Measurements from ENCODE around the gene HSP90AB1.

HSP90AB1 gene

DNA sequence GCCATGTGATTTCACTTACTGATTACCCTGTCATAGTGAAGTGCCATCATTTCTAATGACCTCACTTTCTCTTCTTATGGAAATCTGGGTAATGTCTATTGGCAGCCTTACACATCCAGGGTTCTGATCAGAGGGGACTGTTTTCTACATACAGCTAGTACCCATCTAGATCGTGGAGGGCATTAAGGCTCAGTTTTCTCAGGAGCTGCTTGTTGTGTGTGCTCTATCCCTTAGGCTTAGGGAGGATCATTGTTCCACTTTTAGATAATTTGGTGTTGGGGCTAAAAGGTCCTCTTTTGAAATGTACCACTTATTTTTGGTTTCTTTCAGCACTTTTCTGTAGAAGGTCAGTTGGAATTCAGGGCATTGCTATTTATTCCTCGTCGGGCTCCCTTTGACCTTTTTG lies 3.8 kb downstream of the HSP90AB1 start:
- Histone ChIP-seq H3K4me1 (ENCODE audit: control insufficient read depth, insufficient read depth, low read length) (peaks cover 10% of the 10 kb centered on the region), H3K4me3 (ENCODE audit: low read depth, low read length) (no peak overlapping the region), H3K9me3 (ENCODE audit: control insufficient read depth, insufficient read depth, low read length) (no peaks in the 10 kb centered on the region), H3K27me3 (ENCODE audit: control insufficient read depth, insufficient read depth, low read length) (no peaks in the 10 kb centered on the region), H3K36me3 (ENCODE audit: control insufficient read depth, insufficient read depth, low read length) (peaks cover 80% of the 10 kb centered on the region), H3K9ac (ENCODE audit: low read depth, low read length) (no peak overlapping the region), H3K27ac (ENCODE audit: low read depth, low read length) (peak overlapping the region; percentile 25)

DNA sequence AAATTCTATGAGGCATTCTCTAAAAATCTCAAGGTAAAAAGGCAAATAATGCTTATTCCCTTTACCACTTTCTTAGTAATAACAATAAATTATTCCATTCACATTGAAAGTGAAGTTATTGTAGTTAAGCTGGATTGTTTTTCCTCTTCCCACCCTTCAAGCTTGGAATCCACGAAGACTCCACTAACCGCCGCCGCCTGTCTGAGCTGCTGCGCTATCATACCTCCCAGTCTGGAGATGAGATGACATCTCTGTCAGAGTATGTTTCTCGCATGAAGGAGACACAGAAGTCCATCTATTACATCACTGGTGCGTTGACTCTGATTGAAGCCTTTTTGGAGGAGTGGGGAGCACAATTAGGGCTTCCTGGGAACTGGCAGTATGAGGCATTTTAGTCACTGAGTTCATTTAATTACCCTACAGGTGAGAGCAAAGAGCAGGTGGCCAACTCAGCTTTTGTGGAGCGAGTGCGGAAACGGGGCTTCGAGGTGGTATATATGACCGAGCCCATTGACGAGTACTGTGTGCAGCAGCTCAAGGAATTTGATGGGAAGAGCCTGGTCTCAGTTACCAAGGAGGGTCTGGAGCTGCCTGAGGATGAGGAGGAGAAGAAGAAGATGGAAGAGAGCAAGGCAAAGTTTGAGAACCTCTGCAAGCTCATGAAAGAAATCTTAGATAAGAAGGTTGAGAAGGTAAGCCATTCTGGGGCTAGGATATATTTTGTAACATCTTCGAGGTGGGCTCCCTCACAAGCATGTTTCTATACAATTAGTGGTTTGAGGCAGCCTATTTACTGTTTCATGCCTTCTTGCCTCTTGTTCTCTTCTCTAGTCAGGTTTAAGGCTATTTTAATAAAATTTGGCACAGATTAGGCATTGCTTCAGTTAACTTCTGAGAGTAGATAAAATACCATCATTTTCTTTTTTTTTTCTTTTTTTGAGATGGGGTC lies 4.9 kb downstream of the HSP90AB1 start:
- H3K9ac ChIP-seq (ENCODE audit: low read depth, low read length): no peak overlapping the region
- no peak overlapping the region for H3K4me3 ChIP-seq (ENCODE audit: low read depth, low read length)
- H3K27me3 ChIP-seq (ENCODE audit: control insufficient read depth, insufficient read depth, low read length): no peaks in the 10 kb centered on the region
- no peak overlapping the region for H3K27ac ChIP-seq (ENCODE audit: low read depth, low read length)
- peaks cover 83% of the 10 kb centered on the region for H3K36me3 ChIP-seq (ENCODE audit: control insufficient read depth, insufficient read depth, low read length)
- H3K9me3 ChIP-seq (ENCODE audit: control insufficient read depth, insufficient read depth, low read length): no peaks in the 10 kb centered on the region
- peaks cover 7% of the 10 kb centered on the region for H3K4me1 ChIP-seq (ENCODE audit: control insufficient read depth, insufficient read depth, low read length)

DNA sequence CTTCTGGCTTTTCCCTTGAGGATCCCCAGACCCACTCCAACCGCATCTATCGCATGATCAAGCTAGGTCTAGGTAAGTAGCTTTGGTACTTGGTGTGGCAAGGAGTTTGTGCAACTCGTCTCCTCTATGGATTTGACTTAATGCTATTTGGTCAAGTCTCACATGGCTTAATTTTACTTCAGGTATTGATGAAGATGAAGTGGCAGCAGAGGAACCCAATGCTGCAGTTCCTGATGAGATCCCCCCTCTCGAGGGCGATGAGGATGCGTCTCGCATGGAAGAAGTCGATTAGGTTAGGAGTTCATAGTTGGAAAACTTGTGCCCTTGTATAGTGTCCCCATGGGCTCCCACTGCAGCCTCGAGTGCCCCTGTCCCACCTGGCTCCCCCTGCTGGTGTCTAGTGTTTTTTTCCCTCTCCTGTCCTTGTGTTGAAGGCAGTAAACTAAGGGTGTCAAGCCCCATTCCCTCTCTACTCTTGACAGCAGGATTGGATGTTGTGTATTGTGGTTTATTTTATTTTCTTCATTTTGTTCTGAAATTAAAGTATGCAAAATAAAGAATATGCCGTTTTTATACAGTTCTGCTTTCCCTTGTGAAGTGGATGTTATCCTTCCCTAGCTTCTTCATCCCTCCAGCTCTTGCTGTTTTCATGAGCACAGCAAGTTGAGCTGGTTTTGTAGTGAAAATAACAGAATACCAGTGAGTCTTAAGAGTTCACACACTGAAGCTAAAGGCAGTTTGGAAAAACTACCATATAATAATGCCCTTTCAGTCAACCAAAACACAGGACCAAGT lies 6.6 kb downstream of the HSP90AB1 start:
- H3K36me3 ChIP-seq (ENCODE audit: control insufficient read depth, insufficient read depth, low read length): peaks cover 78% of the 10 kb centered on the region
- H3K27me3 ChIP-seq (ENCODE audit: control insufficient read depth, insufficient read depth, low read length): no peaks in the 10 kb centered on the region
- H3K27ac ChIP-seq (ENCODE audit: low read depth, low read length): peak overlapping the region; percentile 37
- H3K9ac ChIP-seq (ENCODE audit: low read depth, low read length): no peak overlapping the region
- H3K4me3 ChIP-seq (ENCODE audit: low read depth, low read length): no peak overlapping the region
- no peaks in the 10 kb centered on the region for H3K9me3 ChIP-seq (ENCODE audit: control insufficient read depth, insufficient read depth, low read length)
- H3K4me1 ChIP-seq (ENCODE audit: control insufficient read depth, insufficient read depth, low read length): peaks cover 12% of the 10 kb centered on the region

DNA sequence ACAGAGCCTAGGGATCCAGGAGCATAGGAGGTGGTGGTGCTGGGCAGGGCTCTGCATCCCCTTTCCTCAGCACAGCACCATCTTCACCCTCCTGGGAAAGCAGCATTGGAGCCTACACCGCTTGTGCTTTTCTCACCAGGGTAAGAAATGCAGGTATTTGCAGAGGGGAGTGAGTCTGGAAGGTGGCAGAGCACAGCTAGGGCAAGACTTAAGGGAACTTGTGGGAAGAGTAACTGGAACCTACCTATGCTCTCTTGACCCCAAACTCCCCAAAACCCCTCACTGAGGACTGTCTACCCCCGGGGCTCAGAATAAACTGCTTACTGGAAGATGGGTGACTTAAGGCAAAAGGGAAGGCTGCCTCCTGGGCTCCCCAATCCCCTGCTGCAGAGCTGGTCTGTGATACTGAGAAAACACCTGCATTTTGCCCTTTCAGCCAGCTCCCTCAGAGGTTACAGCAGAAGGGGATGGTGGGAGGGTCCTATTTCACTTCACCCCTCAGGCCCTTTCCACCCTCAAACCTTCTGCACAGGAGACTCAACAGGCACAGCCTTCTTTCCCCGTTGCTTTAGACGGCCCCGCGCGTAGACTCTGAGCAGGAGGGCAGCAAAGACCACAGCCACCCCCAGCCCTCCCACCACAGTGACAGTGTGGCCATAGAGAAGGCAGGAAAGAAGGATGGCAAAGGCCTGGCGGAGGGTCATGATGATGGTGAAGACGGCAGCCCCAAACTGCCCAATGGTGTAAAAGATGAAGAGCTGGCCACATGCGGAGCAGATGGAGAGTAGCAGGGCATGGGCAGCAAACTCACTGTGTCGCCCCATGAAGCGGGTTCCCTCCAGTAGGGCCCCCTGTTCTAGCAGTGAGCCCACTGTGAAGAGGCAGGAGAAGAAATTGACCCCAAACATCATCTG lies 7.5 kb downstream of the HSP90AB1 start:
- Histone ChIP-seq H3K27ac (ENCODE audit: low read depth, low read length) (peak overlapping the region; percentile 43), H3K27me3 (ENCODE audit: control insufficient read depth, insufficient read depth, low read length) (no peaks in the 10 kb centered on the region), H3K4me3 (ENCODE audit: low read depth, low read length) (no peak overlapping the region), H3K9ac (ENCODE audit: low read depth, low read length) (no peak overlapping the region), H3K9me3 (ENCODE audit: control insufficient read depth, insufficient read depth, low read length) (no peaks in the 10 kb centered on the region), H3K4me1 (ENCODE audit: control insufficient read depth, insufficient read depth, low read length) (0 out of 2 replicates have a peak, but pooled peaks cover 5% of the 10 kb centered on the region), H3K36me3 (ENCODE audit: control insufficient read depth, insufficient read depth, low read length) (peaks cover 76% of the 10 kb centered on the region)

DNA sequence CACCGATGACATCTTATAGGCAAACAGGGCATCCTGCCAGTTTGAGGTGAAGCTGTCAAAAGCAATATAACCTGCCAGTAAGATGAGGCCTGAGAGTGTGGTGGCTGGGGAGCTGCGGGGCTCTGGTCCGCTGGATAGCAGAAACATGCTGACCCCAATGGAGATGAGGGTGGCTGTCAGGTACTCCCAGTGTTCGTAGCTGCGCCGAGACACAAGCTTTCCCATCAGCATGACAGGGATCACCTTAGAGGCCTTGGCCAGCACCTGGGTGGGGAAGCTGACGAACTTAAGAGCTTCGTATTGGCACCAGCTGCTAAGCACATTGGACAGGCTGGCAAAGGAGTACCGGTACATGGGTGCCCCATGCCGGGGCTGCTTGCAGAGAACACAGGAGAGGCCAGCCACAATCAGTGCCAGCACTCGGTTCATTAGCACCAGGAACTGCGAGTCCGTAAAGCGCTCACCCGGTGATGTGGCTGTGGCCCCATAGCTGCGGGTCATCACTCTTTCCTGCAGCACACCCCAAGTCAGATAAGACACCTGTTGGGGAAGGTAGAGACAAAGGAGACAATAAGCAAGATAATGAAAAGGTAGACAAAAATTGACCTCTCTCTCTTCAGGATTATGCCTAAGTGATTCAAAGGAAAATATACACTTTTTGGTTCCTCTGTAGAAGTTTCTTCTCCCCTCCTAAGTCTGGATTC lies 8.4 kb downstream of the HSP90AB1 start:
- Histone ChIP-seq H3K27me3 (ENCODE audit: control insufficient read depth, insufficient read depth, low read length) (no peaks in the 10 kb centered on the region), H3K4me3 (ENCODE audit: low read depth, low read length) (no peak overlapping the region), H3K27ac (ENCODE audit: low read depth, low read length) (peak overlapping the region; percentile 43), H3K9me3 (ENCODE audit: control insufficient read depth, insufficient read depth, low read length) (no peaks in the 10 kb centered on the region), H3K9ac (ENCODE audit: low read depth, low read length) (no peak overlapping the region), H3K4me1 (ENCODE audit: control insufficient read depth, insufficient read depth, low read length) (0 out of 2 replicates have a peak, but pooled peaks cover 5% of the 10 kb centered on the region), H3K36me3 (ENCODE audit: control insufficient read depth, insufficient read depth, low read length) (peaks cover 76% of the 10 kb centered on the region)

DNA sequence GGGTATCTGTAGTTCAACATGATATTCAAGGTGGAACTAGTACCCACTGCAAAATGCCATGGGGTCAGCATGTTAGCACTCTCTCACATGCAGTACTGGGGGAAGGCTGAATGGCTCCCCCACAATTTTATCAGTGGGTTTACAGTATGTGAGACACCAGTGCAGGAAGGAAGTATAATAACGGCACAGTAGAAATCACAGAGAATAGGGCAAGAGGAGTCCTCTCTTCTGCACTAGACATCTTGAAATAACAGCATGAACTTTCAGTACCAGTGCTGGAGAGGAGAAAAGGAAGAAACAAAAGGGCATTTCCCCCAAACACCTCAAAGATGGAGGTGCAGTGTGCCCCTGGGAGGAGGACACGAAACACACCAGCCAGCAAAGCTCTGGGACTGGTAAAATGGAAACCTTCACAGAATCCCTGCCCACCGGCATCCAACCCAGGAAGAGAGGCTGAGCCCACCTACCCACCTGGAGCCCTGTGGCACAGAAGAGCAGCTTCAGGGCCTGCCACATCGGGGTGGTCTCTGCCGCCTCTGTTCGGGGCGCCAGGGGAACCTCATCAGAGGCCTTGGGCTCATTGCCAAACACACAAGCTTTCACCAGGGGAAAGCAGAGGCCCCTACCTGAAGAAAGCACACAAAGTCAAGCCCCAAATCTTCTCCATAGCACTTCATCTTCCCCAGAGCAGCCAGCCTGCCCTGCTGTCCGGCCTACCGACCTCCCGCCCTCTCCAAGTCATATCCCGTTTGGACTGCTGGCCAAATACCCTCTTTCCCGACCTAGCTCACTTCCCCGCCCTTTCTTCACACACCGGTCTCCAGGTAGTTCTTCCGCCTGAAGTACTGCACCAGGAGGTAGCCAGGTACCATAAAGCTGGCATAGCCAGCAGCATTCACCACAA lies 9.2 kb downstream of the HSP90AB1 start:
- Histone ChIP-seq H3K27ac (ENCODE audit: low read depth, low read length) (peak overlapping the region; percentile 91), H3K27me3 (ENCODE audit: control insufficient read depth, insufficient read depth, low read length) (no peaks in the 10 kb centered on the region), H3K9me3 (ENCODE audit: control insufficient read depth, insufficient read depth, low read length) (no peaks in the 10 kb centered on the region), H3K4me1 (ENCODE audit: control insufficient read depth, insufficient read depth, low read length) (0 out of 2 replicates have a peak, but pooled peaks cover 5% of the 10 kb centered on the region), H3K9ac (ENCODE audit: low read depth, low read length) (peak overlapping the region; percentile 80), H3K36me3 (ENCODE audit: control insufficient read depth, insufficient read depth, low read length) (peaks cover 71% of the 10 kb centered on the region), H3K4me3 (ENCODE audit: low read depth, low read length) (peak overlapping the region; percentile 71)

DNA sequence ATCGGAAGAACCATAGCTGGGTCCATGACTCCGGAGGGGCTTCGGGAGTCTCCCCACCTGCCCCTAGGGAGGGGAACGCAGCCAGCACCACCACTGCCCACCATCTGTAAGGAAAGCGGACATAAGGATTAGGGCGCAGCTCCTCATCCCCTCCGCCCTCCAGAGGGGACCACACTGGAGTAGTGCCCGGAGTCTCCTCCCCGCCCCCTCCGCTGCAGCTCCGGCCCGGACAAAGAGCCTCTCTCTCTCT lies 9.8 kb downstream of the HSP90AB1 start:
- H3K27ac ChIP-seq (ENCODE audit: low read depth, low read length): peak overlapping the region; percentile 91
- peak overlapping the region; percentile 80 for H3K9ac ChIP-seq (ENCODE audit: low read depth, low read length)
- H3K9me3 ChIP-seq (ENCODE audit: control insufficient read depth, insufficient read depth, low read length): no peaks in the 10 kb centered on the region
- H3K4me1 ChIP-seq (ENCODE audit: control insufficient read depth, insufficient read depth, low read length): 0 out of 2 replicates have a peak, but pooled peaks cover 5% of the 10 kb centered on the region
- peaks cover 65% of the 10 kb centered on the region for H3K36me3 ChIP-seq (ENCODE audit: control insufficient read depth, insufficient read depth, low read length)
- H3K4me3 ChIP-seq (ENCODE audit: low read depth, low read length): peak overlapping the region; percentile 71
- no peaks in the 10 kb centered on the region for H3K27me3 ChIP-seq (ENCODE audit: control insufficient read depth, insufficient read depth, low read length)

DNA sequence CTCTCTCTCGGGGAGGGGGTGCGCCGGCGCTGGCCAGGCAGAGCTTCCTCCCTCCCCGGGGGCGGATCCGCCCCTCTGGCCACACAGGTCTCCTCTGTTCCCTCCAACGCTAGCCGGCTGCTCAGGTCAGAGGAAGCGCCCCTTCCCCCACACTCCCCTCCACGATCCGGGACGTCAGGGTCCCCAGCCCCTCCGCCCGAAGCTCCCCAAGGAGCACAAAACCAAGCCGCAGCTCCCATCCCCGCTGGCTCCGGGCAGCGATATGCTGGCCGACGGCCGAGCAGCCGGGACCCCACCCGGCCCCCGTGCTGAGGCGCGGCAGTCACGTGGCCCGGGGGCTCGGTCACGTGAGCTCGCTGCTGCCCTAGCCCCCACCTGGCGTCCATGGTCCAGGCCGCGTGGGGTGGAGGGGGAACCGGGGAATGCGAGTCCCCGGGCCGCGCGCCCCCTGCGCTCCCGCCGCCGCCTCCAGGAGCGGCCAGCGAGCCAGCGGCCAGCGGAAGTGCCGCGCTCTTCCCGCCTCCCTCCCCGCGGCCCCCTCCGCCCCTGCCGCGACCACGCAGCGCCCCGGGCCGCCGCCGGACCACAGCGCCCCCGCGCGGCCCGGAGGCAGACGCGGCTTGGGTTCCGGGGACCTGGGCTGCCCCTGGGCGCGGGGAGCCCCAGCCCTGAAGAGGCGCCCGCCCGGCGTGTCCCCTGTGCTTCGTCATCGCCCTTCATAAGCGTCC lies 10.3 kb downstream of the HSP90AB1 start, which contains the start of gene SLC35B2:
Gene SLC35B2, minus strand, starts transcription at position 504 of the 728 bp plus-strand sequence. Its CDS starts 118 bp downstream, at position 386.
- peak within 1 kb of the TSS; percentile 91 for H3K27ac ChIP-seq (ENCODE audit: low read depth, low read length)
- peak within 1 kb of the TSS; percentile 80 for H3K9ac ChIP-seq (ENCODE audit: low read depth, low read length)
- H3K36me3 ChIP-seq (ENCODE audit: control insufficient read depth, insufficient read depth, low read length): peaks cover 60% of the 10 kb centered on the region

DNA sequence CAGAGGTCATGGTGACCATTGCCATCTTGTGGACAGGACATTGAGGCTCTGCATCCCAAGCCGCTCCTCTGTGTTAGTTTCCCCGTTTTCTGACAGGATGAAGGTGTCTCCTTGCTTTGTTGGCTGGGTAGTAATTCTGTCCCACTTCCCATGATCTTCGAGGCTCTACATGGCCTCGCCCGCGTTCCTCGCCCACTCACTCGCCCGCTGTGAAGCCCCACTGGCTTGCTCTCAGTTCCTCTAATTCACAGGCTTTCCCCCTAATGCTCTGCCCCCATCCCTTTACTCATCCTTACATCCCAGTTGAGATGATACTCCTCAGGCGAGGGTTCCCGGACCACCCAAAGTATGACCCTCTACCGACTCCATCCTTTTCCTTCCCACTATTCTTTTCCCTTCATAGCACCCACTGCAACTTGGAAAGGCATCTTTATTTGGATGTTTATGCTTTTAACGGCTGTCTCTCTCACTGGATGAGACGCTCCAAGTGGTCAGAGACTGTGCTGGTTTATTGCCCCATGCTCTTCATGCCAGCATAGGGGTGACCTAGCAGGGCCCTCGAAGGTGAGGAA lies 10.9 kb downstream of the HSP90AB1 start:
- peak overlapping the region; percentile 60; the same call in 1 of the 2 replicates for H3K9ac ChIP-seq (ENCODE audit: low read depth, low read length)
- no peaks in the 10 kb centered on the region for H3K27me3 ChIP-seq (ENCODE audit: control insufficient read depth, insufficient read depth, low read length)
- H3K9me3 ChIP-seq (ENCODE audit: control insufficient read depth, insufficient read depth, low read length): no peaks in the 10 kb centered on the region
- H3K27ac ChIP-seq (ENCODE audit: low read depth, low read length): peak overlapping the region; percentile 91
- peaks cover 54% of the 10 kb centered on the region for H3K36me3 ChIP-seq (ENCODE audit: control insufficient read depth, insufficient read depth, low read length)
- H3K4me1 ChIP-seq (ENCODE audit: control insufficient read depth, insufficient read depth, low read length): peaks cover 5% of the 10 kb centered on the region; the same call in 1 of the 2 replicates
- peak overlapping the region; percentile 71 for H3K4me3 ChIP-seq (ENCODE audit: low read depth, low read length)

More for the DNA sequence above, 10.3 kb downstream of the HSP90AB1 start, which contains the start of gene SLC35B2:
- H3K4me3 ChIP-seq (ENCODE audit: low read depth, low read length): peak within 1 kb of the TSS; percentile 71
- 0 out of 2 replicates have a peak, but pooled peaks cover 5% of the 10 kb centered on the region for H3K4me1 ChIP-seq (ENCODE audit: control insufficient read depth, insufficient read depth, low read length)
- H3K27me3 ChIP-seq (ENCODE audit: control insufficient read depth, insufficient read depth, low read length): no peaks in the 10 kb centered on the region
- no peaks in the 10 kb centered on the region for H3K9me3 ChIP-seq (ENCODE audit: control insufficient read depth, insufficient read depth, low read length)
